ENCODE data around the gene ARID1B.

ARID1B gene

GRCh38 chr6:157193443-157193996 lies 416.3 kb downstream of the ARID1B start:
- Histone ChIP-seq H3K4me3 (ENCODE audit: low read length) (no peak overlapping the region), H3K4me1 (ENCODE audit: control insufficient read depth, insufficient read depth, low read length) (peaks cover 3% of the 10 kb centered on the region), H3K36me3 (ENCODE audit: control insufficient read depth, insufficient read depth, low read length) (peaks cover 34% of the 10 kb centered on the region), H3K27ac (ENCODE audit: low read depth, low read length) (no peak overlapping the region), H3K9ac (ENCODE audit: low read length) (no peak overlapping the region), H3K27me3 (ENCODE audit: control insufficient read depth, insufficient read depth, low read length) (no peaks in the 10 kb centered on the region)

GRCh38 chr6:157194110-157194509 lies 416.9 kb downstream of the ARID1B start:
- Histone ChIP-seq H3K4me1 (ENCODE audit: control insufficient read depth, insufficient read depth, low read length) (peaks cover 3% of the 10 kb centered on the region), H3K27ac (ENCODE audit: low read depth, low read length) (no peak overlapping the region), H3K9ac (ENCODE audit: low read length) (no peak overlapping the region), H3K27me3 (ENCODE audit: control insufficient read depth, insufficient read depth, low read length) (no peaks in the 10 kb centered on the region), H3K4me3 (ENCODE audit: low read length) (no peak overlapping the region), H3K36me3 (ENCODE audit: control insufficient read depth, insufficient read depth, low read length) (peaks cover 34% of the 10 kb centered on the region)

GRCh38 chr6:157194643-157195042 lies 417.5 kb downstream of the ARID1B start:
- Histone ChIP-seq H3K27ac (ENCODE audit: low read depth, low read length) (no peak overlapping the region), H3K36me3 (ENCODE audit: control insufficient read depth, insufficient read depth, low read length) (peaks cover 34% of the 10 kb centered on the region), H3K27me3 (ENCODE audit: control insufficient read depth, insufficient read depth, low read length) (no peaks in the 10 kb centered on the region), H3K4me3 (ENCODE audit: low read length) (no peak overlapping the region), H3K9ac (ENCODE audit: low read length) (no peak overlapping the region), H3K4me1 (ENCODE audit: control insufficient read depth, insufficient read depth, low read length) (peaks cover 3% of the 10 kb centered on the region)

- peaks cover 37% of the 10 kb centered on the region for H3K36me3 ChIP-seq (ENCODE audit: control insufficient read depth, insufficient read depth, low read length)
- H3K9ac ChIP-seq (ENCODE audit: low read length): no peak overlapping the region
- H3K4me1 ChIP-seq (ENCODE audit: control insufficient read depth, insufficient read depth, low read length): peaks cover 3% of the 10 kb centered on the region
- H3K27me3 ChIP-seq (ENCODE audit: control insufficient read depth, insufficient read depth, low read length): no peaks in the 10 kb centered on the region
- no peak overlapping the region for H3K27ac ChIP-seq (ENCODE audit: low read depth, low read length)
- H3K4me3 ChIP-seq (ENCODE audit: low read length): no peak overlapping the region
Observed at GRCh38 chr6:157196391-157196790, 419.2 kb downstream of the ARID1B start.

GRCh38 chr6:157198425-157199279 lies 421.5 kb downstream of the ARID1B start:
- Histone ChIP-seq H3K27ac (ENCODE audit: low read depth, low read length) (no peak overlapping the region), H3K4me3 (ENCODE audit: low read length) (no peak overlapping the region)

GRCh38 chr6:157200117-157200516 lies 422.9 kb downstream of the ARID1B start:
- Histone ChIP-seq H3K9ac (ENCODE audit: low read length) (no peak overlapping the region), H3K4me1 (ENCODE audit: control insufficient read depth, insufficient read depth, low read length) (peaks cover 3% of the 10 kb centered on the region), H3K27me3 (ENCODE audit: control insufficient read depth, insufficient read depth, low read length) (no peaks in the 10 kb centered on the region), H3K4me3 (ENCODE audit: low read length) (no peak overlapping the region), H3K36me3 (ENCODE audit: control insufficient read depth, insufficient read depth, low read length) (peaks cover 37% of the 10 kb centered on the region), H3K27ac (ENCODE audit: low read depth, low read length) (no peak overlapping the region)

More at GRCh38 chr6:157198425-157199279, 421.5 kb downstream of the ARID1B start:
- peaks cover 3% of the 10 kb centered on the region for H3K4me1 ChIP-seq (ENCODE audit: control insufficient read depth, insufficient read depth, low read length)
- H3K27me3 ChIP-seq (ENCODE audit: control insufficient read depth, insufficient read depth, low read length): no peaks in the 10 kb centered on the region
- peaks cover 39% of the 10 kb centered on the region for H3K36me3 ChIP-seq (ENCODE audit: control insufficient read depth, insufficient read depth, low read length)
- H3K9ac ChIP-seq (ENCODE audit: low read length): no peak overlapping the region

GRCh38 chr6:157200611-157201010 lies 423.4 kb downstream of the ARID1B start:
- Histone ChIP-seq H3K36me3 (ENCODE audit: control insufficient read depth, insufficient read depth, low read length) (peaks cover 35% of the 10 kb centered on the region), H3K27me3 (ENCODE audit: control insufficient read depth, insufficient read depth, low read length) (no peaks in the 10 kb centered on the region), H3K27ac (ENCODE audit: low read depth, low read length) (no peak overlapping the region), H3K4me3 (ENCODE audit: low read length) (no peak overlapping the region), H3K9ac (ENCODE audit: low read length) (no peak overlapping the region), H3K4me1 (ENCODE audit: control insufficient read depth, insufficient read depth, low read length) (peaks cover 3% of the 10 kb centered on the region)

- H3K27me3 ChIP-seq (ENCODE audit: control insufficient read depth, insufficient read depth, low read length): no peaks in the 10 kb centered on the region
- no peak overlapping the region for H3K4me3 ChIP-seq (ENCODE audit: low read length)
- no peak overlapping the region for H3K27ac ChIP-seq (ENCODE audit: low read depth, low read length)
- peaks cover 37% of the 10 kb centered on the region for H3K36me3 ChIP-seq (ENCODE audit: control insufficient read depth, insufficient read depth, low read length)
- H3K4me1 ChIP-seq (ENCODE audit: control insufficient read depth, insufficient read depth, low read length): peaks cover 3% of the 10 kb centered on the region
- H3K9ac ChIP-seq (ENCODE audit: low read length): no peak overlapping the region
Observed at GRCh38 chr6:157201083-157201482, 423.9 kb downstream of the ARID1B start.

- Histone ChIP-seq H3K4me1 (ENCODE audit: control insufficient read depth, insufficient read depth, low read length) (peaks cover 1% of the 10 kb centered on the region), H3K27ac (ENCODE audit: low read depth, low read length) (no peak overlapping the region), H3K9ac (ENCODE audit: low read length) (no peak overlapping the region), H3K36me3 (ENCODE audit: control insufficient read depth, insufficient read depth, low read length) (peaks cover 39% of the 10 kb centered on the region), H3K27me3 (ENCODE audit: control insufficient read depth, insufficient read depth, low read length) (no peaks in the 10 kb centered on the region), H3K4me3 (ENCODE audit: low read length) (no peak overlapping the region)
Observed at GRCh38 chr6:157203312-157203744, 426.1 kb downstream of the ARID1B start.

GRCh38 chr6:157203764-157204163 lies 426.6 kb downstream of the ARID1B start:
- Histone ChIP-seq H3K36me3 (ENCODE audit: control insufficient read depth, insufficient read depth, low read length) (peaks cover 39% of the 10 kb centered on the region), H3K27me3 (ENCODE audit: control insufficient read depth, insufficient read depth, low read length) (no peaks in the 10 kb centered on the region), H3K9ac (ENCODE audit: low read length) (no peak overlapping the region), H3K27ac (ENCODE audit: low read depth, low read length) (no peak overlapping the region), H3K4me1 (ENCODE audit: control insufficient read depth, insufficient read depth, low read length) (no peaks in the 10 kb centered on the region), H3K4me3 (ENCODE audit: low read length) (no peak overlapping the region)

- no peaks in the 10 kb centered on the region for H3K27me3 ChIP-seq (ENCODE audit: control insufficient read depth, insufficient read depth, low read length)
- H3K36me3 ChIP-seq (ENCODE audit: control insufficient read depth, insufficient read depth, low read length): peaks cover 33% of the 10 kb centered on the region
- H3K9ac ChIP-seq (ENCODE audit: low read length): no peak overlapping the region
- no peak overlapping the region for H3K27ac ChIP-seq (ENCODE audit: low read depth, low read length)
- no peak overlapping the region for H3K4me3 ChIP-seq (ENCODE audit: low read length)
- no peaks in the 10 kb centered on the region for H3K4me1 ChIP-seq (ENCODE audit: control insufficient read depth, insufficient read depth, low read length)
Observed at GRCh38 chr6:157205473-157206358, 428.5 kb downstream of the ARID1B start.

GRCh38 chr6:157206359-157206815 lies 429.2 kb downstream of the ARID1B start:
- Histone ChIP-seq H3K4me1 (ENCODE audit: control insufficient read depth, insufficient read depth, low read length) (no peaks in the 10 kb centered on the region), H3K9ac (ENCODE audit: low read length) (no peak overlapping the region), H3K27ac (ENCODE audit: low read depth, low read length) (no peak overlapping the region), H3K36me3 (ENCODE audit: control insufficient read depth, insufficient read depth, low read length) (peaks cover 27% of the 10 kb centered on the region), H3K27me3 (ENCODE audit: control insufficient read depth, insufficient read depth, low read length) (no peaks in the 10 kb centered on the region), H3K4me3 (ENCODE audit: low read length) (no peak overlapping the region)

Measured in rectal smooth muscle tissue (tissue), 1 donor.